Measurements from ENCODE around the gene ITPKB.

Gene ITPKB

GRCh38 chr1:226635456-226635941 lies 103.6 kb downstream of the ITPKB start:
- Histone ChIP-seq H3K9ac (ENCODE audit: low read length) (no peak overlapping the region), H3K4me1 (ENCODE audit: insufficient read depth, low read length, severe bottlenecking) (peaks cover 64% of the 10 kb centered on the region), H3K79me2 (ENCODE audit: insufficient read depth, low read length) (no peaks in the 10 kb centered on the region), H3K9me2 (ENCODE audit: low read depth, low read length) (no peaks in the 10 kb centered on the region), H3F3A (ENCODE audit: insufficient read depth, low read length) (no peaks in the 10 kb centered on the region), H3K9me3 (ENCODE audit: low read length) (no peaks in the 10 kb centered on the region), H3K4me2 (ENCODE audit: low read length) (peak overlapping the region; percentile 1; the same call in 1 of the 2 replicates), H4K20me1 (ENCODE audit: insufficient read depth, low read length) (no peaks in the 10 kb centered on the region), H3K4me3 (ENCODE audit: low read depth, low read length, poor library complexity, severe bottlenecking) (no peak overlapping the region), H3K36me3 (ENCODE audit: insufficient read depth, low read length) (peaks cover 78% of the 10 kb centered on the region), H3K27me3 (ENCODE audit: insufficient read depth, low read length) (no peaks in the 10 kb centered on the region), H2AFZ (ENCODE audit: low read length) (no peak overlapping the region), H3K27ac (ENCODE audit: low read depth, low read length, poor library complexity, severe bottlenecking) (peak overlapping the region; percentile 61)
- TF ChIP-seq, protein P1, sequence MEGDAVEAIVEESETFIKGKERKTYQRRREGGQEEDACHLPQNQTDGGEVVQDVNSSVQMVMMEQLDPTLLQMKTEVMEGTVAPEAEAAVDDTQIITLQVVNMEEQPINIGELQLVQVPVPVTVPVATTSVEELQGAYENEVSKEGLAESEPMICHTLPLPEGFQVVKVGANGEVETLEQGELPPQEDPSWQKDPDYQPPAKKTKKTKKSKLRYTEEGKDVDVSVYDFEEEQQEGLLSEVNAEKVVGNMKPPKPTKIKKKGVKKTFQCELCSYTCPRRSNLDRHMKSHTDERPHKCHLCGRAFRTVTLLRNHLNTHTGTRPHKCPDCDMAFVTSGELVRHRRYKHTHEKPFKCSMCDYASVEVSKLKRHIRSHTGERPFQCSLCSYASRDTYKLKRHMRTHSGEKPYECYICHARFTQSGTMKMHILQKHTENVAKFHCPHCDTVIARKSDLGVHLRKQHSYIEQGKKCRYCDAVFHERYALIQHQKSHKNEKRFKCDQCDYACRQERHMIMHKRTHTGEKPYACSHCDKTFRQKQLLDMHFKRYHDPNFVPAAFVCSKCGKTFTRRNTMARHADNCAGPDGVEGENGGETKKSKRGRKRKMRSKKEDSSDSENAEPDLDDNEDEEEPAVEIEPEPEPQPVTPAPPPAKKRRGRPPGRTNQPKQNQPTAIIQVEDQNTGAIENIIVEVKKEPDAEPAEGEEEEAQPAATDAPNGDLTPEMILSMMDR (IDR thresholded peaks at IDR 0.05; ENCODE audit: low read length) = no peak
- TF ChIP-seq EZH2 (IDR thresholded peaks at IDR 0.05; ENCODE audit: borderline replicate concordance, low read length) = no peak

DNA sequence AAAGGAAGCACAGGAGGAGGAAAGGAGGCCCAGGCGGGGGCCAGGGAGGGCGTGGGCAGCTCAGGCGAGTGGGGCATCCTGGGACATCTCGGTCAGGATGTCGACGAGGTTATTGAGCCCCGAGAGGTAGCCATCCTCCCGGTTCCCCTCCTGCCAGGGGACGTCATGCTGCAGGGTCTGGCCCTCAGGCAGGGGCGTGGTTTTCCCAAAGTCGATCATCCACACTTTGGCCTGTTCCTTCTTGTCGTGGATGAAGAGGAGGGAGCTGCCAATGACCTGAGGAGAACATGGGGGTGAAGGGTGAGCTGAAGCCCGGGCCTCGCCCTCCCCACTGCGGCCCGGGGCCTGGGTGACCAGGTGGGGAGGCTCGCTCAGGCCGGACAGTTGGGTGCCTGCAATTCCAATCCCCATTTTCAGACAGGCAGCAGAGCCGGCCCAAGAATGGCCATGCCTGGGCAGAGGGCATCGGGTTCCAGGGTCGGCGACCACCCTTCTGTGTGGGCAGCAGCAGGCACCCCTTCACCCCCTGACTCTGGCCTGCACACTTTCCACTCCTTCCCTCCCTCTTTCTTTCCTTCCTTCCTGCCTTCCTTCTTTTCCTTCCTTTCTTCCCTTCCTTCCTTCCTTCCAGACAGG lies 104.4 kb downstream of the ITPKB start:
- Histone ChIP-seq H4K20me1 (ENCODE audit: insufficient read depth, low read length) (no peaks in the 10 kb centered on the region), H3K9me3 (ENCODE audit: low read length) (no peaks in the 10 kb centered on the region), H3F3A (ENCODE audit: insufficient read depth, low read length) (no peaks in the 10 kb centered on the region), H3K36me3 (ENCODE audit: insufficient read depth, low read length) (peaks cover 70% of the 10 kb centered on the region), H3K79me2 (ENCODE audit: insufficient read depth, low read length) (no peaks in the 10 kb centered on the region), H3K27ac (ENCODE audit: low read depth, low read length, poor library complexity, severe bottlenecking) (peak overlapping the region; percentile 61), H2AFZ (ENCODE audit: low read length) (no peak overlapping the region), H3K9me2 (ENCODE audit: low read depth, low read length) (no peaks in the 10 kb centered on the region), H3K27me3 (ENCODE audit: insufficient read depth, low read length) (no peaks in the 10 kb centered on the region), H3K4me1 (ENCODE audit: insufficient read depth, low read length, severe bottlenecking) (peaks cover 60% of the 10 kb centered on the region), H3K4me2 (ENCODE audit: low read length) (peak overlapping the region; percentile 1; the same call in 1 of the 2 replicates), H3K9ac (ENCODE audit: low read length) (no peak overlapping the region), H3K4me3 (ENCODE audit: low read depth, low read length, poor library complexity, severe bottlenecking) (no peak overlapping the region)
- TF ChIP-seq EZH2 (IDR thresholded peaks at IDR 0.05; ENCODE audit: borderline replicate concordance, low read length) = no peak
- TF ChIP-seq, protein P1 (IDR thresholded peaks at IDR 0.05; ENCODE audit: low read length) = no peak

DNA sequence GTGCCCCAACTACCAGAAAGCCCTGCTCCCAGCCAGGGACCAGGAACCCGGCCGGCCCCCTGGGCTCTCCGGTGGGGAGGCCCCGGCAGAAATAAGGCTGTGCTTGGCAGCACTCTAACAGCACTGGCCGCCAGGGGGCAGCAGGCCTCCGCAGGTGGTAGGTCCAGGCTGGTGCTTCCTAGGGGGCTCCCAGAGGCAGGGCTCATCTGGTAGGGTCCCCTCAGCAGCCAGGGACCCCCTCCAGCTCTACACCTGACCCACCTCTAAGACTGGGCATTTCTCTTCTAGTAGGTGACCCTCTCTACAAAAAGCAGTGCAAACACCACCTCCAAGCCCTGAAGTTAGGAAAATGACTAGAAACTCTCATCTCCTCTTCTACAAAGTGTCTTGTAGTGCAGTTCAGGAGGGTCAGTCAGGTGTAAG lies 104.9 kb downstream of the ITPKB start:
- TF ChIP-seq EZH2 (IDR thresholded peaks at IDR 0.05; ENCODE audit: borderline replicate concordance, low read length) = no peak
- TF ChIP-seq, protein P1 (IDR thresholded peaks at IDR 0.05; ENCODE audit: low read length) = peak; percentile 95
- peaks cover 65% of the 10 kb centered on the region for H3K36me3 ChIP-seq (ENCODE audit: insufficient read depth, low read length)
- peaks cover 60% of the 10 kb centered on the region for H3K4me1 ChIP-seq (ENCODE audit: insufficient read depth, low read length, severe bottlenecking)
- H3F3A ChIP-seq (ENCODE audit: insufficient read depth, low read length) = no peaks in the 10 kb centered on the region
- H3K27ac ChIP-seq (ENCODE audit: low read depth, low read length, poor library complexity, severe bottlenecking) = peak overlapping the region; percentile 61
- no peaks in the 10 kb centered on the region for H3K27me3 ChIP-seq (ENCODE audit: insufficient read depth, low read length)
- H3K79me2 ChIP-seq (ENCODE audit: insufficient read depth, low read length) = no peaks in the 10 kb centered on the region
- no peak overlapping the region for H3K4me3 ChIP-seq (ENCODE audit: low read depth, low read length, poor library complexity, severe bottlenecking)
- H2AFZ ChIP-seq (ENCODE audit: low read length) = no peak overlapping the region
- no peaks in the 10 kb centered on the region for H4K20me1 ChIP-seq (ENCODE audit: insufficient read depth, low read length)
- no peak overlapping the region for H3K9ac ChIP-seq (ENCODE audit: low read length)
- H3K9me3 ChIP-seq (ENCODE audit: low read length) = no peaks in the 10 kb centered on the region
- H3K4me2 ChIP-seq (ENCODE audit: low read length) = no peak overlapping the region
- no peaks in the 10 kb centered on the region for H3K9me2 ChIP-seq (ENCODE audit: low read depth, low read length)
